DOHH2 (cell line): ENCODE data around the gene HIPK2.

Experiments
- EZH2phosphoT487 ChIP-seq: fragments of 200-600 bp; sonication (generic); IDR thresholded peaks from 2 replicates; pipeline ENCODE4 v1.6.1; 2017; ENCODE audit warnings: borderline replicate concordance, mild to moderate bottlenecking, antibody characterized with exemption, low read length, moderate library complexity, mixed read lengths
- TF ChIP-seq, protein P1 (sequence below): fragments of 200-600 bp; sonication (generic); IDR thresholded peaks from one replicate; pipeline ENCODE4 v1.5.1; 2014; ENCODE audit warnings: antibody characterized with exemption, mild to moderate bottlenecking, low read depth, low read length; ENCODE audit not compliant: poor library complexity, severe bottlenecking

DNA sequence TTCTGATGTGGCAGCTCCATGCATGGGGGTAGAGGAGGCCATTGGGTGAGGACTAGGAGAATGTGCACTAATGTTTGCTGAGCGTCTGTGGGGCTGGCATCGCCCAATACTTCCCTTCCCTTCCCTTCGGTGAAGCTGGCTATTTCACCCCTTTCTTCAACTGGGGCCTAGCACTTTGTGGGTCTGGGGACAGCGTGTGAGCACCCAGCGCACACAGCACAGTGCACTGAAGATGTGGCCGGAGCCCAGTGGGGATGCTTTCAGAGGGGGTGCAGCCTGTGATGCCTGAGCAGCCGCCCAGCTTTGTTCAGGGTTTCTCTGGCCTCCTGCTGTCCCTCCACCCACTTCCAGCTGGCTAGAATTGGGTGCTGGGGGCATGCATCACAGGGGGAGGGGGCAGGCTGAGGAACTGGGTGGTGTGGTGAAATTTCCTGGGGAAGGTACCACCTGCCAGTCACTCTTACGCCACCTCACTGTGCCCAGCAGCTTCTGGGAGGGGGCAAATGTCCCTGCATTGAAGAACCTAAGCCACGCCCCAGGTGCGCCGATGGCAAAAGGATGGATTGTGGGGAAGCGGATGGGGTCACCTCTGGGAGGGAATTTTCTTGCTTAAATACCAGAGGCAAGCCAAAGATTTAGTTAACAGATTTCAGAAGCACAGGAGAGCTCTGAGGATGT lies 208.8 kb downstream of the HIPK2 start:
- TF ChIP-seq, protein P1, sequence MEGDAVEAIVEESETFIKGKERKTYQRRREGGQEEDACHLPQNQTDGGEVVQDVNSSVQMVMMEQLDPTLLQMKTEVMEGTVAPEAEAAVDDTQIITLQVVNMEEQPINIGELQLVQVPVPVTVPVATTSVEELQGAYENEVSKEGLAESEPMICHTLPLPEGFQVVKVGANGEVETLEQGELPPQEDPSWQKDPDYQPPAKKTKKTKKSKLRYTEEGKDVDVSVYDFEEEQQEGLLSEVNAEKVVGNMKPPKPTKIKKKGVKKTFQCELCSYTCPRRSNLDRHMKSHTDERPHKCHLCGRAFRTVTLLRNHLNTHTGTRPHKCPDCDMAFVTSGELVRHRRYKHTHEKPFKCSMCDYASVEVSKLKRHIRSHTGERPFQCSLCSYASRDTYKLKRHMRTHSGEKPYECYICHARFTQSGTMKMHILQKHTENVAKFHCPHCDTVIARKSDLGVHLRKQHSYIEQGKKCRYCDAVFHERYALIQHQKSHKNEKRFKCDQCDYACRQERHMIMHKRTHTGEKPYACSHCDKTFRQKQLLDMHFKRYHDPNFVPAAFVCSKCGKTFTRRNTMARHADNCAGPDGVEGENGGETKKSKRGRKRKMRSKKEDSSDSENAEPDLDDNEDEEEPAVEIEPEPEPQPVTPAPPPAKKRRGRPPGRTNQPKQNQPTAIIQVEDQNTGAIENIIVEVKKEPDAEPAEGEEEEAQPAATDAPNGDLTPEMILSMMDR: no peak
- TF ChIP-seq EZH2phosphoT487: no peak
